B cell (primary cell): ENCODE results near the gene KIAA1210. TPM values are rescaled to one million over a fixed set of nuclear protein-coding genes. Genes with fewer than 3 reads are reported as not detected.

Experiments
- ATAC-seq: fragments of 200-7000 bp; cut with Tn5 transposase; one replicate; pipeline ENCODE4 v1.10.0; 2021; ENCODE audit warnings: low read depth, mild to moderate bottlenecking, moderate number of reproducible peaks, moderate library complexity
- CTCF ChIA-PET: fragments of 350-600 bp; sonication (Branson Sonifier 250); formaldehyde crosslinking; loops from one replicate; lab custom pipeline; 2021; ENCODE audit warnings: antibody characterized with exemption, inconsistent platforms; lab: Charles Lee
- POLR2A ChIA-PET: fragments of 350-600 bp; sonication (Branson Sonifier 250); formaldehyde crosslinking; loops from one replicate; lab custom pipeline; 2021; ENCODE audit warnings: antibody characterized with exemption; lab: Charles Lee
- DNase-seq: peaks from one replicate; pipeline ENCODE4 v3.0.0; 2013
- H2AFZ ChIP-seq: 2 replicates; pipeline ENCODE4 v1.6.1; 2012; ENCODE audit warnings: mild to moderate bottlenecking, low read depth, low read length; ENCODE audit not compliant: insufficient read depth, poor library complexity, severe bottlenecking
- H3K27ac ChIP-seq, 2 donors: 1 replicate in 1 of 2; 2 replicates in 1 of 2; pipeline ENCODE4 v1.5.1; 2012 to 2013; ENCODE audit warnings: low read length in 2 of 2, mild to moderate bottlenecking in 2 of 2, moderate library complexity in 1 of 2
- H3K27me3 ChIP-seq, 4 experiments: fragments of 200-600 bp in 1 of 4; sonication (generic) in 1 of 4; replicated peaks in 1 of 4; 1 replicate in 2 of 4; 2 replicates in 2 of 4; pipeline versions ENCODE4 v1.6.1 to v1.7.0; 2013 to 2016; ENCODE audit warnings: low read length in 3 of 4, mild to moderate bottlenecking in 2 of 4, mixed read lengths in 1 of 4, moderate library complexity in 1 of 4; ENCODE audit not compliant: insufficient read depth in 4 of 4, control insufficient read depth in 3 of 4; ENCODE audit errors: control extremely low read depth in 1 of 4
- H3K36me3 ChIP-seq, 2 experiments: replicated peaks in 1 of 2; 1 replicate in 1 of 2; 2 replicates in 1 of 2; pipeline versions ENCODE4 v1.6.1 to v1.7.1; 2013; ENCODE audit warnings: low read length in 1 of 2; ENCODE audit not compliant: insufficient read depth in 2 of 2, control insufficient read depth in 1 of 2; ENCODE audit errors: control extremely low read depth in 1 of 2, extremely low read depth in 1 of 2
- H3K4me1 ChIP-seq, 2 donors: fragments of 200-600 bp in 1 of 2; sonication (generic) in 1 of 2; 1 replicate in 1 of 2; 2 replicates in 1 of 2; pipeline versions ENCODE4 v1.5.1 to v1.6.1; 2013 to 2017; ENCODE audit warnings: low read length in 2 of 2; ENCODE audit not compliant: control insufficient read depth in 2 of 2, insufficient read depth in 2 of 2
- H3K4me2 ChIP-seq: replicated peaks from 2 replicates; pipeline ENCODE3; 2012; ENCODE audit warnings: mild to moderate bottlenecking, low read depth, low read length; ENCODE audit not compliant: poor library complexity, severe bottlenecking
- H3K4me3 ChIP-seq, 5 experiments: fragments of 200-600 bp in 1 of 5; sonication (generic) in 1 of 5; 1 replicate in 3 of 5; 2 replicates in 2 of 5; pipeline versions ENCODE4 v1.5.1 to v1.7.0; 2011 to 2016; ENCODE audit warnings: low read length in 4 of 5, mild to moderate bottlenecking in 4 of 5, low read depth in 2 of 5, control low read depth in 1 of 5, moderate library complexity in 1 of 5; ENCODE audit not compliant: insufficient read depth in 1 of 5; ENCODE audit errors: control extremely low read depth in 1 of 5, extremely low read depth in 1 of 5
- H3K79me2 ChIP-seq: fragments of 200-600 bp; sonication (generic); one replicate; pipeline ENCODE4 v1.6.0; 2016; ENCODE audit warnings: low read length; ENCODE audit not compliant: control insufficient read depth, insufficient read depth
- H3K9ac ChIP-seq: fragments of 200-600 bp; sonication (generic); 2 replicates; pipeline ENCODE4 v1.6.1; 2017; ENCODE audit warnings: mild to moderate bottlenecking, low read length, moderate library complexity
- H3K9me3 ChIP-seq, 3 donors: one replicate each; pipeline versions ENCODE4 v1.6.1 to v1.7.1; 2013; ENCODE audit warnings: low read length in 2 of 3; ENCODE audit not compliant: control insufficient read depth in 2 of 3, insufficient read depth in 1 of 3; ENCODE audit errors: control extremely low read depth in 1 of 3
- H4K20me1 ChIP-seq: 2 replicates; pipeline ENCODE4 v1.6.0; 2012; ENCODE audit warnings: mild to moderate bottlenecking, low read length; ENCODE audit not compliant: insufficient read depth, control insufficient read depth, poor library complexity, severe bottlenecking
- H3K27ac Mint-ChIP-seq: one replicate; pipeline ENCODE4 v1.8.0; 2021; ENCODE audit warnings: mixed read lengths
- H3K27me3 Mint-ChIP-seq: one replicate; pipeline ENCODE4 v1.8.0; 2021; ENCODE audit warnings: mixed read lengths
- H3K4me1 Mint-ChIP-seq: one replicate; pipeline ENCODE4 v1.8.0; 2021; ENCODE audit warnings: mixed read lengths
- H3K4me3 Mint-ChIP-seq: one replicate; pipeline ENCODE4 v1.8.0; 2021; ENCODE audit warnings: mixed read lengths
- H3K9me3 Mint-ChIP-seq: one replicate; pipeline ENCODE4 v1.8.0; 2022; ENCODE audit warnings: mixed read lengths; ENCODE audit not compliant: insufficient read depth
- EZH2 ChIP-seq: IDR thresholded peaks from 2 replicates; pipeline ENCODE4 v1.6.1; 2012; ENCODE audit warnings: borderline replicate concordance, low read depth, mild to moderate bottlenecking, moderate library complexity, low read length; ENCODE audit not compliant: insufficient read depth, poor library complexity, severe bottlenecking
- WGBS: methylation state at CpG from one replicate; pipeline ENCODE4 v1.1.5; 2013; ENCODE audit warnings: missing lambda C conversion rate; ENCODE audit not compliant: insufficient coverage; 5-methylcytosine and 5-hydroxymethylcytosine counted together
- intact Hi-C: fragments of 100-400 bp; cut with micrococcal nuclease; formaldehyde crosslinking; loops from one replicate; pipeline ENCODE4 v1.10.0; 2022
- polyA plus RNA-seq: library from polyadenylated mRNA; depleted of rRNA; stranded (reverse); fragments of >200 nt; gene quantifications from 2 replicates; pipeline ENCODE4 v1.2.3, GENCODE V29; 2012
- total RNA-seq, 2 donors: library from RNA; stranded (reverse); fragments of 120-200 nt in 1 of 2; gene quantifications; 1 replicate in 1 of 2; 2 replicates in 1 of 2; pipeline versions ENCODE4 v1.2.3 to v1.2.4, GENCODE V29; 2013 to 2022
- TF ChIP-seq, protein P1 (sequence below): fragments of 200-600 bp; IDR thresholded peaks from one replicate; pipeline ENCODE4 v1.8.0; 2022; ENCODE audit warnings: antibody characterized with exemption, mild to moderate bottlenecking

The KIAA1210 gene
- total and polyA plus RNA-seq, 2 donors (not counting 1 experiment from before 2014, with no cell fraction given), result not detected

DNA sequence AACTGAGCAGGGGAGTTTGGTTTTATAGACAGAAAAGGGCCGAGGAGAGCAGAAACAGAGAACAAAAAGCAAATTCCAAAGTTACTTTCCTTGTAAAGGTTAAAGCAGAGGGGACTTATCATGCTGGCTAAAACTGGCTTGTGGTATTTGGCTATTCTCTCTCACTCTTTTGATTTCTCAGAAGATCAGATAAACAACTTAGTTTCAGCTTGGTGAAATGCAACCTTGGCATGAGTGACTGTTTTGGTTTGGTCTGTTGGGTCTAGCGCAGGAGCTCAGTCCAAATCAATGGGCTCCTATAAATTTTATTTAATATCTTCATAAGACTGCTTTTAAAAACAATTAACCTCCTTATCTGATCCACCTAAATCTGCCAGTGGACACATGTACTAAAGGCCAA lies 47.3 kb upstream of the KIAA1210 start:
- WGBS, result no CpG with 5 or more reads among the region's 2 CpGs
- H3K9me3 ChIP-seq, result no peaks in the 10 kb centered on the region
- H3K79me2 ChIP-seq, result no peaks in the 10 kb centered on the region
- ATAC-seq, result no peak
- H3K4me3 ChIP-seq, result no peak overlapping the region
- no peak for TF ChIP-seq EZH2
- TF ChIP-seq, protein P1, sequence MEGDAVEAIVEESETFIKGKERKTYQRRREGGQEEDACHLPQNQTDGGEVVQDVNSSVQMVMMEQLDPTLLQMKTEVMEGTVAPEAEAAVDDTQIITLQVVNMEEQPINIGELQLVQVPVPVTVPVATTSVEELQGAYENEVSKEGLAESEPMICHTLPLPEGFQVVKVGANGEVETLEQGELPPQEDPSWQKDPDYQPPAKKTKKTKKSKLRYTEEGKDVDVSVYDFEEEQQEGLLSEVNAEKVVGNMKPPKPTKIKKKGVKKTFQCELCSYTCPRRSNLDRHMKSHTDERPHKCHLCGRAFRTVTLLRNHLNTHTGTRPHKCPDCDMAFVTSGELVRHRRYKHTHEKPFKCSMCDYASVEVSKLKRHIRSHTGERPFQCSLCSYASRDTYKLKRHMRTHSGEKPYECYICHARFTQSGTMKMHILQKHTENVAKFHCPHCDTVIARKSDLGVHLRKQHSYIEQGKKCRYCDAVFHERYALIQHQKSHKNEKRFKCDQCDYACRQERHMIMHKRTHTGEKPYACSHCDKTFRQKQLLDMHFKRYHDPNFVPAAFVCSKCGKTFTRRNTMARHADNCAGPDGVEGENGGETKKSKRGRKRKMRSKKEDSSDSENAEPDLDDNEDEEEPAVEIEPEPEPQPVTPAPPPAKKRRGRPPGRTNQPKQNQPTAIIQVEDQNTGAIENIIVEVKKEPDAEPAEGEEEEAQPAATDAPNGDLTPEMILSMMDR, result no peak
- no peak overlapping the region for H3K9ac ChIP-seq
- no peaks in the 10 kb centered on the region for H3K36me3 ChIP-seq
- no peaks in the 10 kb centered on the region for H3K27me3 ChIP-seq
- ChIA-PET POLR2A (no interaction called here), CTCF (no interaction called here)
- no peak for DNase-seq
- H4K20me1 ChIP-seq, result no peaks in the 10 kb centered on the region
- H3K4me2 ChIP-seq, result no peak overlapping the region
- H3K9me3 Mint-ChIP-seq, result no peaks in the 10 kb centered on the region
- no peaks in the 10 kb centered on the region for H3K4me1 ChIP-seq
- no peak overlapping the region for H3K27ac ChIP-seq
- H3K27ac Mint-ChIP-seq, result no peak overlapping the region
- H3K4me3 Mint-ChIP-seq, result no peak overlapping the region
- H3K27me3 Mint-ChIP-seq, result no peaks in the 10 kb centered on the region
- intact Hi-C loops, result no loop called here
- no peak overlapping the region for H2AFZ ChIP-seq
- no peaks in the 10 kb centered on the region for H3K4me1 Mint-ChIP-seq

DNA sequence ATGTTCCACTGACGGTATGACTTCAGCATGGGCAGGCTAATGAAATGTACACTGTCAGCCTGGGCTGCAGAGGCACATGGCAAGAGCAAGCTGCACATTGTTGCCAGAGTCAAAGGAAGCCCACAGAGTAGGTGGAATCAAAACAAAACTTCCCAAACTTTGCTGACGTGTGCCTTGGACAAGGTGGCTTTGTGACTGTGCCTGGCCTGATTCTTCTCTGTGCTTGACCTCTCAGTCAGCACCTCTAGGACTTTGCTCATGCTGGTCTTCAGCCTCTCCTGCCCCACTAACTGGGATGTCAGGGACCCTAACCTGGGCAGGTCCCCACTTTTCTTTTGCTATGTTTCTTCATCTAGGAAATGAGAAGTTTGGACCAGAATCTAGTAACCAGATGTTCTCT lies 40.5 kb upstream of the KIAA1210 start:
- H3K4me3 Mint-ChIP-seq, result no peak overlapping the region
- CTCF ChIA-PET, result no interaction called here
- H3K79me2 ChIP-seq, result no peaks in the 10 kb centered on the region
- no peak overlapping the region for H2AFZ ChIP-seq
- POLR2A ChIA-PET, result no interaction called here
- H4K20me1 ChIP-seq, result no peaks in the 10 kb centered on the region
- H3K27me3 ChIP-seq, result no peaks in the 10 kb centered on the region
- no peak overlapping the region for H3K27ac ChIP-seq
- H3K9ac ChIP-seq, result no peak overlapping the region
- H3K36me3 ChIP-seq, result no peaks in the 10 kb centered on the region
- no peak for ATAC-seq
- 100% methylated on average over 1 of the region's 2 CpGs for WGBS
- no peak for DNase-seq
- no peak overlapping the region for H3K27ac Mint-ChIP-seq
- no peaks in the 10 kb centered on the region for H3K4me1 ChIP-seq
- H3K4me2 ChIP-seq, result no peak overlapping the region
- no peak overlapping the region for H3K4me3 ChIP-seq
- H3K27me3 Mint-ChIP-seq, result peaks cover 3% of the 10 kb centered on the region
- intact Hi-C loops, result no loop called here
- no peaks in the 10 kb centered on the region for H3K9me3 Mint-ChIP-seq
- no peaks in the 10 kb centered on the region for H3K4me1 Mint-ChIP-seq
- no peaks in the 10 kb centered on the region for H3K9me3 ChIP-seq
- TF ChIP-seq EZH2, result no peak
- TF ChIP-seq, protein P1, result no peak
